Mesendoderm (in vitro differentiated cells): ENCODE data around the gene CHCHD6.
A peak's percentile ranks its signal among the peaks of the same experiment; 100 is the strongest.

Experiments
- DNase-seq: peaks from one replicate; pipeline ENCODE4 v3.0.0; 2013
- H2AK5ac ChIP-seq: 2 replicates; pipeline ENCODE4 v1.6.1; 2013; ENCODE audit warnings: low read length, inconsistent platforms
- H2BK120ac ChIP-seq: 2 replicates; pipeline ENCODE4 v1.6.1; 2013; ENCODE audit warnings: low read depth, mild to moderate bottlenecking, low read length, moderate library complexity, mixed read lengths
- H2BK15ac ChIP-seq: replicated peaks from 2 replicates; pipeline ENCODE4 v1.6.1; 2013; ENCODE audit warnings: low read depth, mild to moderate bottlenecking, moderate library complexity
- H2BK5ac ChIP-seq: 2 replicates; pipeline ENCODE4 v1.6.1; 2013; ENCODE audit warnings: low read length, inconsistent platforms
- H3K18ac ChIP-seq: 2 replicates; pipeline ENCODE4 v1.6.1; 2013; ENCODE audit warnings: mild to moderate bottlenecking, low read length, mixed read lengths
- H3K23ac ChIP-seq: one replicate; pipeline ENCODE4 v1.6.1; 2013; ENCODE audit warnings: low read length
- H3K27ac ChIP-seq: 2 replicates; pipeline ENCODE4 v1.5.1; 2013; ENCODE audit warnings: low read depth, mild to moderate bottlenecking, inconsistent platforms, low read length, moderate library complexity
- H3K27me3 ChIP-seq: 2 replicates; pipeline ENCODE4 v1.6.1; 2013; ENCODE audit warnings: low read length, control low read depth, mild to moderate bottlenecking, inconsistent platforms; ENCODE audit not compliant: insufficient read depth, poor library complexity
- H3K36me3 ChIP-seq: 2 replicates; pipeline ENCODE4 v1.6.1; 2013; ENCODE audit warnings: low read length, inconsistent platforms; ENCODE audit not compliant: control insufficient read depth, insufficient read depth
- H3K4ac ChIP-seq: one replicate; pipeline ENCODE4 v1.6.1; 2013; ENCODE audit warnings: low read depth, mild to moderate bottlenecking, low read length, moderate library complexity
- H3K4me1 ChIP-seq: 2 replicates; pipeline ENCODE4 v1.6.1; 2013; ENCODE audit warnings: low read depth, low read length, inconsistent platforms; ENCODE audit not compliant: control insufficient read depth
- H3K4me2 ChIP-seq: 2 replicates; pipeline ENCODE4 v1.6.1; 2013; ENCODE audit warnings: low read length
- H3K4me3 ChIP-seq: 2 replicates; pipeline ENCODE4 v1.5.1; 2013; ENCODE audit warnings: mild to moderate bottlenecking, low read length
- H3K56ac ChIP-seq: one replicate; pipeline ENCODE4 v1.6.1; 2013; ENCODE audit warnings: low read length
- H3K79me1 ChIP-seq: 2 replicates; pipeline ENCODE4 v1.6.1; 2013; ENCODE audit warnings: low read length, inconsistent platforms
- H3K79me2 ChIP-seq: 2 replicates; pipeline ENCODE4 v1.6.1; 2013; ENCODE audit warnings: mild to moderate bottlenecking, low read length; ENCODE audit not compliant: control insufficient read depth, insufficient read depth
- H3K9ac ChIP-seq: 2 replicates; pipeline ENCODE4 v1.6.1; 2013; ENCODE audit warnings: low read length, inconsistent platforms
- H4K5ac ChIP-seq: one replicate; pipeline ENCODE4 v1.6.1; 2013; ENCODE audit warnings: low read length
- H4K8ac ChIP-seq: one replicate; pipeline ENCODE4 v1.6.1; 2013; ENCODE audit warnings: low read depth, mild to moderate bottlenecking, control low read depth, low read length, moderate library complexity
- WGBS: extraction: QIAGEN DNeasy Blood & Tissue Kit; methylation state at CpG from one replicate; pipeline ENCODE4 v1.1.7; 2013; ENCODE audit warnings: low lambda C conversion rate, missing lambda C conversion rate; ENCODE audit not compliant: insufficient coverage; ENCODE audit errors: extremely low coverage; 5-methylcytosine and 5-hydroxymethylcytosine counted together

The CHCHD6 gene

DNA sequence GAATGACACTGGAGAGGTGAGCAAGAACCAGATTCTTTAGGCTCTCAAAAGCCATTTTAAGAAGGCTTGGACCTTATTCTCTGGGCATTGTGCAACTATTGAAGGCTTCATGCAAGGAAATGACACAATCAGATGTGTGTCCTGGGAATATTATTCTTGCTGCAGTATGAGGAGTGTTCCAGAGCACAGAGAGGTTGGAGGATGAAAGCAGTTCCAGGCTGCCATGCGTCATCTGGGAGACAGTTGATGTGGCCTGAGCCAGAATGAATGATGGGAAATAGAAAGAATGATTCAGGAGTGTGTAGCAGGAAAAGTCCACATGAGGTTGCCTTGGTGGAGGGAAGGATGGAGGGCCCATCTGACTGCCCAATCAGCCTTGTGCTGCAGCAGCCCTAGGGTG lies 123.1 kb downstream of the CHCHD6 start:
- no peak overlapping the region for H3K4ac ChIP-seq
- H2BK120ac ChIP-seq: no peak overlapping the region
- no peak overlapping the region for H3K27ac ChIP-seq
- H3K79me2 ChIP-seq: no peaks in the 10 kb centered on the region
- no peak overlapping the region for H3K23ac ChIP-seq
- no peaks in the 10 kb centered on the region for H3K36me3 ChIP-seq
- H3K56ac ChIP-seq: no peak overlapping the region
- WGBS: no CpG with 5 or more reads among the region's 1 CpG
- no peak overlapping the region for H4K5ac ChIP-seq
- H3K9ac ChIP-seq: no peak overlapping the region
- no peak overlapping the region for H2BK5ac ChIP-seq
- no peaks in the 10 kb centered on the region for H3K27me3 ChIP-seq
- H3K4me2 ChIP-seq: no peak overlapping the region
- H2AK5ac ChIP-seq: no peak overlapping the region
- H2BK15ac ChIP-seq: no peak overlapping the region
- H4K8ac ChIP-seq: no peak overlapping the region
- H3K4me1 ChIP-seq: no peaks in the 10 kb centered on the region
- DNase-seq: no peak
- H3K18ac ChIP-seq: no peak overlapping the region
- no peaks in the 10 kb centered on the region for H3K79me1 ChIP-seq
- no peak overlapping the region for H3K4me3 ChIP-seq

DNA sequence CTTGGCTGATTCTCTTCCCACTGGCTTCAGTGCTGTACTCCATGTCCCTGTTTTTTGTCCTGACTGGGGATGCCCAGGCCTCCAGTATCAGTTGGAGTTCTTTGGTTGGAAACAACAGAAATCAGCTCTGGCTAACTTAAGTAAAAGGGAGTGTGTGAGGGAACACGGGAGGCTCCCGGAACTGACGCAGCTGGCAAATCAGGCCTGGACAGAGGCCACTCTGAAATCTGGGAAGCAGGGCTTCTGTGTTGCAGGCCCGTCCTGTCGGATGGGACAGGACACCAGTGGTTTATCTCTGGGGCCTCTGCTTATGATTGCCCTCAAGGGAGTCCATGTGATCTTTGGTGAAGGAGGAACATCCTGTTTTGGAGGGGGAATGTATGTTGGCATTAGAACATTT lies 124.3 kb downstream of the CHCHD6 start:
- H3K79me1 ChIP-seq: no peaks in the 10 kb centered on the region
- H4K5ac ChIP-seq: no peak overlapping the region
- H3K9ac ChIP-seq: no peak overlapping the region
- no peak overlapping the region for H2BK5ac ChIP-seq
- no peak overlapping the region for H3K27ac ChIP-seq
- no peak overlapping the region for H3K18ac ChIP-seq
- no peak overlapping the region for H3K4me2 ChIP-seq
- no peak for DNase-seq
- no peaks in the 10 kb centered on the region for H3K36me3 ChIP-seq
- no peak overlapping the region for H3K4ac ChIP-seq
- H3K27me3 ChIP-seq: no peaks in the 10 kb centered on the region
- no peak overlapping the region for H3K23ac ChIP-seq
- no peaks in the 10 kb centered on the region for H3K79me2 ChIP-seq
- no peak overlapping the region for H4K8ac ChIP-seq
- no peak overlapping the region for H2BK120ac ChIP-seq
- H3K4me1 ChIP-seq: no peaks in the 10 kb centered on the region
- no peak overlapping the region for H3K4me3 ChIP-seq
- no CpG with 5 or more reads among the region's 5 CpGs for WGBS
- no peak overlapping the region for H3K56ac ChIP-seq
- H2AK5ac ChIP-seq: no peak overlapping the region
- H2BK15ac ChIP-seq: no peak overlapping the region

DNA sequence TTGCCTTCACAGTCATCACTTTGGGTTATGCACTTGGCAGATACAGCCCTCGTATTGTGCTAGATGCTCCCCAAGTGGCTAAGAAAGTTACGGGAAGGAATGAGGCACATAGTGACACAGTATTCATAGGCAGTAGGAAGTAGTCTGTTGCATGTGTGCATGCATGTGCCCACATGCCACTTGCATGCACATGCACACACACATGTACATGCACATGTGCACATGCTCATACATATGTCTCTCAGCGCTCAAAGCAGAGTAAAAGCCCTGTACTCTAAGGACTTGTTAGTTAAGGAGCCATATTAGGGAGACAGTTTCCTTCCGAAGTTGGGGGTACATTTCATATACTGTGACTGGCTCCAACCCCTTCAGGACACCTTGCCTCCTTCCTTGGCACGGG lies 128.9 kb downstream of the CHCHD6 start:
- Histone ChIP-seq H3K4me2 (no peak overlapping the region), H2AK5ac (no peak overlapping the region), H3K27ac (no peak overlapping the region), H3K4ac (no peak overlapping the region), H3K9ac (no peak overlapping the region), H3K27me3 (no peaks in the 10 kb centered on the region), H2BK5ac (no peak overlapping the region), H4K8ac (no peak overlapping the region), H3K4me3 (no peak overlapping the region), H3K79me2 (no peaks in the 10 kb centered on the region), H3K4me1 (no peaks in the 10 kb centered on the region), H3K56ac (no peak overlapping the region), H3K79me1 (no peaks in the 10 kb centered on the region), H2BK120ac (no peak overlapping the region), H3K36me3 (no peaks in the 10 kb centered on the region), H4K5ac (no peak overlapping the region), H3K23ac (no peak overlapping the region), H2BK15ac (no peak overlapping the region), H3K18ac (no peak overlapping the region)
- WGBS: no CpG with 5 or more reads among the region's 5 CpGs
- DNase-seq: no peak

DNA sequence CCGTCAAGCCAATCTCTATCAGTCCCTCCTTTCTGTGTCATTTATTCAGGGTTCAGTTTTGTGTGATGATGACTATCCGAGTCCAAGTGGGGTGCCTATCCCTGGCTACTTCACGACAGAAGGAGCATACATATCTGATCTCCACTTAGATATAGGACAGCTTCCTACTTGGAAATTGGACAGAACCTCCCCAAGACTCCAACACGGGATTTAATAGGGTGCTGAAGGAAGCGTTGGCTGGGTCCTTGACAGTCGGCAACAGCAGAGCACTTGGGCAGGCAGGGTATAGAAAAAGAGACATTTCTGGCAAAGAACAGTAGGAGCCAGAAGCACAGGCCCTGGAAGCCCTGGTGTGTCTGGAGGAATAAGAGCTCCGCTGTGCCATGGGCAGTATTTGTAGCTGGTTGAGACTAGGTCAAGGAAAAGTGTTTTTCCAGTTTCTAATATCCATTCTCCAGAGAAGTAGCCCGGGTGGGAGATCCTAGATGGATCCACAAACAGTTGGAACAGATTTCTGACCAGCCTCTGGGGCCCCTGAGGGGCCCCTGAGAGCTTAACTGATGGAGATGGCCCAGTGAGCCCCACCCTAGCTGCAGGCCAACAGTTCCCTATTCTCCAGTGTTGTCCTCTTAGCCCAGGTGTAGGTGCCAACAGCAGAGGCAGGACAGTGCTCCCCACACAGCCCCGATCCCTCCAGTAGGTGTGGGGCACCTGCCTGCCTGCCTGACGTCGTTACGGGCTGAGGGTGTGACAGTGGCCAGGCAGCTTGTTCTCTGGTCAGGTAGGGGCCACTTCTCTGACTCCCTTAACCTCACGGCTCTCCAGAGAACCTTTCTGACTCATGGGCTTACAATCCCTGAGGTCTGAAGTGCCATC lies 130.8 kb downstream of the CHCHD6 start:
- H3K18ac ChIP-seq: no peak overlapping the region
- no peak overlapping the region for H2AK5ac ChIP-seq
- no peaks in the 10 kb centered on the region for H3K79me2 ChIP-seq
- no peak overlapping the region for H3K4me3 ChIP-seq
- no peak overlapping the region for H2BK120ac ChIP-seq
- H3K4me1 ChIP-seq: no peaks in the 10 kb centered on the region
- H2BK15ac ChIP-seq: no peak overlapping the region
- H3K56ac ChIP-seq: no peak overlapping the region
- no peak overlapping the region for H4K8ac ChIP-seq
- H4K5ac ChIP-seq: no peak overlapping the region
- no peak overlapping the region for H3K23ac ChIP-seq
- no peak overlapping the region for H3K4me2 ChIP-seq
- H3K36me3 ChIP-seq: no peaks in the 10 kb centered on the region
- H3K4ac ChIP-seq: no peak overlapping the region
- no peak overlapping the region for H3K27ac ChIP-seq
- H3K27me3 ChIP-seq: no peaks in the 10 kb centered on the region
- H3K79me1 ChIP-seq: no peaks in the 10 kb centered on the region
- no peak overlapping the region for H2BK5ac ChIP-seq
- no peak overlapping the region for H3K9ac ChIP-seq
- WGBS: no CpG with 5 or more reads among the region's 13 CpGs
- peak; percentile 59 for DNase-seq

DNA sequence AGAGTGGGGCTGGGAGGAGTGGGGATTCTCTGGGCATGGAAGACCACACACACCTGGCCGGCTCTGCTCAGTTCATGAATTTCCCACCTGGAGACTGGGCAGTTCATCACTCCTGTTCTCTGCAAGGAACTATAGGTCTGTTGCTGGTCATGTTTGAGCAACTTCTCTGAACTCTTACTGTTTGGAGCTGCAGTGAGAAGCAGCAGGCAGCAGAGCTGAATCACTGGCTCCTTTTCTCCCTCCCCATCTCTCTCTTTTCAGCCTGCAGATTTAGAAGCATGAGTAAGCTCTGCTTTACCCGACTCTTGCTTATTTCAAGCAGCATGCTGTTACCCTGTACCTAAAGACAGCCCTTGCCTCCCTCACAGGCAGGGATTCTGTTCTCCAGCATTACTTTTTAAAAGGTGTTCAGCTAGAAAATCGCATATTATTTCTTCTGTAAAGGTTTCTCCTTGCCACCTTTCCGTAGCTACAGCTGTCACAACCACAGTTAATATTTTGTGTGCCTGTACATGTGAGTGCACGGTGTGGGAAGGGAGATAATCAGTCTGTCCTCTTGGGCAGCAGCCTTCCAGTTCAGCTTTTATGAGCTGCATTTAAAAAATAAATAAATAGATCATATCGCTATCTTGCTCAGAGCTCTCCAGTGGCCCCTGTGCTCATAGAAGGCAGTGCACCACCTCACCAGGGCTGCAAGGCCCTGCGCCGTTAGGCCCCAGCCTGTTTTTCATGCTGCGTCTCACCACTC lies 131.6 kb downstream of the CHCHD6 start:
- Histone ChIP-seq H4K8ac (no peak overlapping the region), H3K23ac (no peak overlapping the region), H3K4me1 (no peaks in the 10 kb centered on the region), H3K27ac (no peak overlapping the region), H2AK5ac (no peak overlapping the region), H2BK15ac (no peak overlapping the region), H3K27me3 (no peaks in the 10 kb centered on the region), H3K36me3 (no peaks in the 10 kb centered on the region), H3K18ac (no peak overlapping the region), H3K79me1 (no peaks in the 10 kb centered on the region), H2BK120ac (no peak overlapping the region), H4K5ac (no peak overlapping the region), H3K4ac (no peak overlapping the region), H3K4me3 (no peak overlapping the region), H3K4me2 (no peak overlapping the region), H3K9ac (no peak overlapping the region), H3K56ac (no peak overlapping the region), H2BK5ac (no peak overlapping the region), H3K79me2 (no peaks in the 10 kb centered on the region)
- WGBS: no CpG with 5 or more reads among the region's 9 CpGs
- peak; percentile 39 for DNase-seq
